ENCODE measurements around the gene ZNF678. TPM values are rescaled to one million over a fixed set of nuclear protein-coding genes. Genes with fewer than 3 reads are reported as not detected.
A peak's percentile ranks its signal among the peaks of the same experiment; 100 is the strongest.

The ZNF678 gene
- polyA plus RNA-seq (2013, experiment 1 of 2), result 17.2 TPM
- 16.6 TPM for polyA plus RNA-seq (2013, experiment 2 of 2)

GRCh38 chr1:227563324-227564201 is at the start of gene ZNF678:
TSS of gene ZNF678 (plus strand) at chr1:227563556. CDS start at chr1:227650992, 87,436 bp downstream.
- H3K23ac ChIP-seq (ENCODE audit: low read length), result no peak within 1 kb of the TSS
- peaks cover 13% of the 10 kb centered on the region for H3K79me1 ChIP-seq (ENCODE audit: low read length)
- peak within 1 kb of the TSS; percentile 63 for H3K4ac ChIP-seq (ENCODE audit: low read depth, low read length)
- H3K56ac ChIP-seq (ENCODE audit: low read length), result peak within 1 kb of the TSS; percentile 93
- no peaks in the 10 kb centered on the region for H3K27me3 ChIP-seq (ENCODE audit: insufficient read depth, low read length, poor library complexity)
- peaks cover 20% of the 10 kb centered on the region for H3K79me2 ChIP-seq (ENCODE audit: control insufficient read depth, insufficient read depth, low read length)
- peak within 1 kb of the TSS; percentile 79 for H3K4me3 ChIP-seq (ENCODE audit: low read length)
- H2BK15ac ChIP-seq (replicated peaks; ENCODE audit: low read depth), result no peak within 1 kb of the TSS
- whole genome bisulfite sequencing (ENCODE audit: extremely low coverage, insufficient coverage, low lambda C conversion rate), result no CpG with 5 or more reads among the region's 39 CpGs
- H3K18ac ChIP-seq (ENCODE audit: low read length), result peak within 1 kb of the TSS; percentile 86
- H3K9ac ChIP-seq (ENCODE audit: low read length), result peak within 1 kb of the TSS; percentile 89
- peak; percentile 98 for DNase-seq
- peak within 1 kb of the TSS; percentile 42 for H3K4me2 ChIP-seq (ENCODE audit: low read length)
- H4K5ac ChIP-seq (ENCODE audit: low read length), result peak within 1 kb of the TSS; percentile 91
- no peak within 1 kb of the TSS for H2AK5ac ChIP-seq (ENCODE audit: low read length)
- H3K27ac ChIP-seq (ENCODE audit: low read depth, low read length), result peak within 1 kb of the TSS; percentile 84
- peak within 1 kb of the TSS; percentile 6 for H2BK5ac ChIP-seq (ENCODE audit: low read length)
- H3K4me1 ChIP-seq (ENCODE audit: control insufficient read depth, low read depth, low read length), result no peaks in the 10 kb centered on the region
- H4K8ac ChIP-seq (ENCODE audit: low read depth, low read length), result peak within 1 kb of the TSS; percentile 95
- no peak within 1 kb of the TSS for H2BK120ac ChIP-seq (ENCODE audit: low read depth, low read length)
- H3K36me3 ChIP-seq (ENCODE audit: control insufficient read depth, insufficient read depth, low read length), result no peaks in the 10 kb centered on the region

GRCh38 chr1:227518876-227519275 is 44.5 kb upstream of the ZNF678 start:
- no peaks in the 10 kb centered on the region for H3K79me1 ChIP-seq (ENCODE audit: low read length)
- no peak overlapping the region for H3K4ac ChIP-seq (ENCODE audit: low read depth, low read length)
- no peaks in the 10 kb centered on the region for H3K27me3 ChIP-seq (ENCODE audit: insufficient read depth, low read length, poor library complexity)
- WGBS (ENCODE audit: extremely low coverage, insufficient coverage, low lambda C conversion rate), result no CpG with 5 or more reads among the region's 4 CpGs
- H2BK15ac ChIP-seq (replicated peaks; ENCODE audit: low read depth), result no peak overlapping the region
- H3K36me3 ChIP-seq (ENCODE audit: control insufficient read depth, insufficient read depth, low read length), result no peaks in the 10 kb centered on the region
- no peak overlapping the region for H2BK5ac ChIP-seq (ENCODE audit: low read length)
- no peaks in the 10 kb centered on the region for H3K4me1 ChIP-seq (ENCODE audit: control insufficient read depth, low read depth, low read length)
- no peak overlapping the region for H4K5ac ChIP-seq (ENCODE audit: low read length)
- H3K56ac ChIP-seq (ENCODE audit: low read length), result no peak overlapping the region
- no peak overlapping the region for H3K9ac ChIP-seq (ENCODE audit: low read length)
- H2BK120ac ChIP-seq (ENCODE audit: low read depth, low read length), result no peak overlapping the region
- peak; percentile 7 for DNase-seq
- H3K4me2 ChIP-seq (ENCODE audit: low read length), result no peak overlapping the region
- H3K27ac ChIP-seq (ENCODE audit: low read depth, low read length), result no peak overlapping the region
- H3K18ac ChIP-seq (ENCODE audit: low read length), result no peak overlapping the region
- no peak overlapping the region for H4K8ac ChIP-seq (ENCODE audit: low read depth, low read length)
- no peak overlapping the region for H3K4me3 ChIP-seq (ENCODE audit: low read length)
- H3K79me2 ChIP-seq (ENCODE audit: control insufficient read depth, insufficient read depth, low read length), result no peaks in the 10 kb centered on the region
- H3K23ac ChIP-seq (ENCODE audit: low read length), result no peak overlapping the region
- no peak overlapping the region for H2AK5ac ChIP-seq (ENCODE audit: low read length)

GRCh38 chr1:227521782-227522181 is 41.6 kb upstream of the ZNF678 start:
- no peak overlapping the region for H3K18ac ChIP-seq (ENCODE audit: low read length)
- H3K9ac ChIP-seq (ENCODE audit: low read length), result no peak overlapping the region
- H3K79me2 ChIP-seq (ENCODE audit: control insufficient read depth, insufficient read depth, low read length), result no peaks in the 10 kb centered on the region
- H3K36me3 ChIP-seq (ENCODE audit: control insufficient read depth, insufficient read depth, low read length), result no peaks in the 10 kb centered on the region
- H2BK120ac ChIP-seq (ENCODE audit: low read depth, low read length), result no peak overlapping the region
- H2BK15ac ChIP-seq (replicated peaks; ENCODE audit: low read depth), result no peak overlapping the region
- H3K79me1 ChIP-seq (ENCODE audit: low read length), result no peaks in the 10 kb centered on the region
- H3K4me1 ChIP-seq (ENCODE audit: control insufficient read depth, low read depth, low read length), result no peaks in the 10 kb centered on the region
- H2AK5ac ChIP-seq (ENCODE audit: low read length), result no peak overlapping the region
- H3K56ac ChIP-seq (ENCODE audit: low read length), result no peak overlapping the region
- no peak overlapping the region for H3K27ac ChIP-seq (ENCODE audit: low read depth, low read length)
- H3K27me3 ChIP-seq (ENCODE audit: insufficient read depth, low read length, poor library complexity), result no peaks in the 10 kb centered on the region
- no peak overlapping the region for H4K8ac ChIP-seq (ENCODE audit: low read depth, low read length)
- H3K23ac ChIP-seq (ENCODE audit: low read length), result no peak overlapping the region
- no CpG with 5 or more reads among the region's 11 CpGs for WGBS (ENCODE audit: extremely low coverage, insufficient coverage, low lambda C conversion rate)
- no peak for DNase-seq
- no peak overlapping the region for H2BK5ac ChIP-seq (ENCODE audit: low read length)
- H3K4ac ChIP-seq (ENCODE audit: low read depth, low read length), result no peak overlapping the region
- H4K5ac ChIP-seq (ENCODE audit: low read length), result no peak overlapping the region
- H3K4me3 ChIP-seq (ENCODE audit: low read length), result no peak overlapping the region
- H3K4me2 ChIP-seq (ENCODE audit: low read length), result no peak overlapping the region

GRCh38 chr1:227526524-227526923 is 36.8 kb upstream of the ZNF678 start:
- H3K36me3 ChIP-seq (ENCODE audit: control insufficient read depth, insufficient read depth, low read length), result no peaks in the 10 kb centered on the region
- H3K18ac ChIP-seq (ENCODE audit: low read length), result no peak overlapping the region
- H3K4ac ChIP-seq (ENCODE audit: low read depth, low read length), result no peak overlapping the region
- no peak overlapping the region for H3K23ac ChIP-seq (ENCODE audit: low read length)
- H3K79me2 ChIP-seq (ENCODE audit: control insufficient read depth, insufficient read depth, low read length), result no peaks in the 10 kb centered on the region
- DNase-seq, result no peak
- no peak overlapping the region for H3K9ac ChIP-seq (ENCODE audit: low read length)
- H3K79me1 ChIP-seq (ENCODE audit: low read length), result no peaks in the 10 kb centered on the region
- H3K27ac ChIP-seq (ENCODE audit: low read depth, low read length), result no peak overlapping the region
- H2BK120ac ChIP-seq (ENCODE audit: low read depth, low read length), result no peak overlapping the region
- H3K56ac ChIP-seq (ENCODE audit: low read length), result no peak overlapping the region
- H3K27me3 ChIP-seq (ENCODE audit: insufficient read depth, low read length, poor library complexity), result no peaks in the 10 kb centered on the region
- H2BK15ac ChIP-seq (replicated peaks; ENCODE audit: low read depth), result no peak overlapping the region
- no peak overlapping the region for H3K4me3 ChIP-seq (ENCODE audit: low read length)
- H4K8ac ChIP-seq (ENCODE audit: low read depth, low read length), result no peak overlapping the region
- no peaks in the 10 kb centered on the region for H3K4me1 ChIP-seq (ENCODE audit: control insufficient read depth, low read depth, low read length)
- H2BK5ac ChIP-seq (ENCODE audit: low read length), result no peak overlapping the region
- H3K4me2 ChIP-seq (ENCODE audit: low read length), result no peak overlapping the region
- no peak overlapping the region for H4K5ac ChIP-seq (ENCODE audit: low read length)
- no peak overlapping the region for H2AK5ac ChIP-seq (ENCODE audit: low read length)
- no CpG with 5 or more reads among the region's 2 CpGs for WGBS (ENCODE audit: extremely low coverage, insufficient coverage, low lambda C conversion rate)

- WGBS (ENCODE audit: extremely low coverage, insufficient coverage, low lambda C conversion rate), result no CpG with 5 or more reads among the region's 3 CpGs
- no peaks in the 10 kb centered on the region for H3K36me3 ChIP-seq (ENCODE audit: control insufficient read depth, insufficient read depth, low read length)
Measured at GRCh38 chr1:227532019-227532619, 31.2 kb upstream of the ZNF678 start.

More at GRCh38 chr1:227532019-227532619, 31.2 kb upstream of the ZNF678 start:
- no peak overlapping the region for H3K4me3 ChIP-seq (ENCODE audit: low read length)
- H2BK15ac ChIP-seq (replicated peaks; ENCODE audit: low read depth), result no peak overlapping the region
- no peak overlapping the region for H3K18ac ChIP-seq (ENCODE audit: low read length)
- no peak overlapping the region for H2AK5ac ChIP-seq (ENCODE audit: low read length)
- no peak overlapping the region for H4K5ac ChIP-seq (ENCODE audit: low read length)
- H2BK120ac ChIP-seq (ENCODE audit: low read depth, low read length), result no peak overlapping the region
- H3K23ac ChIP-seq (ENCODE audit: low read length), result no peak overlapping the region
- H3K4ac ChIP-seq (ENCODE audit: low read depth, low read length), result no peak overlapping the region
- H3K79me2 ChIP-seq (ENCODE audit: control insufficient read depth, insufficient read depth, low read length), result no peaks in the 10 kb centered on the region
- H3K56ac ChIP-seq (ENCODE audit: low read length), result no peak overlapping the region
- H3K4me2 ChIP-seq (ENCODE audit: low read length), result no peak overlapping the region
- no peak overlapping the region for H2BK5ac ChIP-seq (ENCODE audit: low read length)
- no peak overlapping the region for H3K9ac ChIP-seq (ENCODE audit: low read length)
- no peak overlapping the region for H4K8ac ChIP-seq (ENCODE audit: low read depth, low read length)
- H3K27me3 ChIP-seq (ENCODE audit: insufficient read depth, low read length, poor library complexity), result no peaks in the 10 kb centered on the region
- no peaks in the 10 kb centered on the region for H3K4me1 ChIP-seq (ENCODE audit: control insufficient read depth, low read depth, low read length)
- no peak overlapping the region for H3K27ac ChIP-seq (ENCODE audit: low read depth, low read length)
- H3K79me1 ChIP-seq (ENCODE audit: low read length), result no peaks in the 10 kb centered on the region
- no peak for DNase-seq
